ENCODE measurements around the gene GNAI3.
"Not testable (repeated sequence)": the region's sequence is repeated elsewhere in the genome, so short reads cannot be mapped to it uniquely, and the experiment has no call there.

The GNAI3 gene

GRCh38 chr1:109658533-109659042 is 110.2 kb downstream of the GNAI3 start:
- Mint-ChIP-seq H3K27ac (no peak overlapping the region), H3K4me1 (peaks cover 21% of the 10 kb centered on the region), H3K9me3 (no peaks in the 10 kb centered on the region), H3K27me3 (peaks cover 23% of the 10 kb centered on the region), H3K4me3 (no peak overlapping the region), H3K36me3 (no peaks in the 10 kb centered on the region)
- no peak for DNase-seq
- CTCF ChIA-PET: no interaction called here

- H3K9me3 Mint-ChIP-seq: no peaks in the 10 kb centered on the region
- DNase-seq: no peak
- H3K4me1 Mint-ChIP-seq: peaks cover 21% of the 10 kb centered on the region
- CTCF ChIA-PET: no interaction called here
- no peak overlapping the region for H3K4me3 Mint-ChIP-seq
- no peaks in the 10 kb centered on the region for H3K36me3 Mint-ChIP-seq
- peaks cover 18% of the 10 kb centered on the region for H3K27me3 Mint-ChIP-seq
- H3K27ac Mint-ChIP-seq: no peak overlapping the region
These were observed 110.7 kb downstream of the GNAI3 start for GRCh38 chr1:109659145-109659544.

GRCh38 chr1:109659997-109660690 is 111.7 kb downstream of the GNAI3 start:
- DNase-seq: no peak
- Mint-ChIP-seq H3K4me3 (no peak overlapping the region), H3K9me3 (no peaks in the 10 kb centered on the region), H3K4me1 (peaks cover 14% of the 10 kb centered on the region), H3K27me3 (peaks cover 12% of the 10 kb centered on the region), H3K27ac (no peak overlapping the region), H3K36me3 (no peaks in the 10 kb centered on the region)
- CTCF ChIA-PET: interaction anchor here (2.4 to 3.3 kb wide), 2 partner anchors 20 to 324 kb away, joined by 6 to 13 read pairs; partner anchors contain the start of gene AHCYL1

GRCh38 chr1:109660691-109661026 is 112.2 kb downstream of the GNAI3 start:
- H3K4me1 Mint-ChIP-seq, H3K4me3 Mint-ChIP-seq, H3K9me3 Mint-ChIP-seq, H3K36me3 Mint-ChIP-seq, H3K27ac Mint-ChIP-seq, DNase-seq: not testable (repeated sequence)
- CTCF ChIA-PET: interaction anchor here (2.4 to 3.3 kb wide), 2 partner anchors 20 to 324 kb away, joined by 6 to 13 read pairs; partner anchors contain the start of gene AHCYL1
- peaks cover 10% of the 10 kb centered on the region for H3K27me3 Mint-ChIP-seq

GRCh38 chr1:109661391-109661790 is 113.0 kb downstream of the GNAI3 start:
- no peak for DNase-seq
- Mint-ChIP-seq H3K4me1 (peaks cover 3% of the 10 kb centered on the region), H3K36me3 (no peaks in the 10 kb centered on the region), H3K27ac (no peak overlapping the region), H3K27me3 (peaks cover 5% of the 10 kb centered on the region), H3K4me3 (no peak overlapping the region), H3K9me3 (no peaks in the 10 kb centered on the region)
- CTCF ChIA-PET: interaction anchor here (2.4 to 3.3 kb wide), 2 partner anchors 21 to 323 kb away, joined by 6 to 13 read pairs; partner anchors contain the start of gene AHCYL1

GRCh38 chr1:109664671-109665070 is 116.3 kb downstream of the GNAI3 start:
- peaks cover 1% of the 10 kb centered on the region for H3K36me3 Mint-ChIP-seq
- H3K4me3 Mint-ChIP-seq: no peak overlapping the region
- peaks cover 3% of the 10 kb centered on the region for H3K27me3 Mint-ChIP-seq
- H3K27ac Mint-ChIP-seq: no peak overlapping the region
- CTCF ChIA-PET: no interaction called here
- H3K9me3 Mint-ChIP-seq: no peaks in the 10 kb centered on the region
- peaks cover 14% of the 10 kb centered on the region for H3K4me1 Mint-ChIP-seq
- DNase-seq: no peak

GRCh38 chr1:109667452-109668122 is 119.2 kb downstream of the GNAI3 start, which contains the start of gene GSTM2:
GSTM2 (plus strand) TSS chr1:109668057; CDS start chr1:109668116, 59 bp downstream.
- CTCF ChIA-PET: interaction anchor here (0.9 to 1.4 kb wide), 3 partner anchors 25 to 317 kb away, joined by 3 to 5 read pairs (median 3); partner anchors contain the start of gene AHCYL1
- H3K4me3 Mint-ChIP-seq: peak within 1 kb of the TSS; percentile 66
- no peaks in the 10 kb centered on the region for H3K9me3 Mint-ChIP-seq
- peaks cover 3% of the 10 kb centered on the region for H3K27me3 Mint-ChIP-seq
- H3K27ac Mint-ChIP-seq: no peak within 1 kb of the TSS
- peaks cover 3% of the 10 kb centered on the region for H3K36me3 Mint-ChIP-seq
- H3K4me1 Mint-ChIP-seq: peaks cover 31% of the 10 kb centered on the region
- peak; percentile 91 for DNase-seq

All from activated naive CD4-positive, alpha-beta T cell treated with anti-CD3 and anti-CD28 coated beads, Interleukin-2, amount 10 ng/mL, durations not matched to agents 7 days and 5 days (primary cell).